GM12892 (cell line): ENCODE data around the gene TMCC2.

Experiments used
- POLR2A ChIP-seq: IDR thresholded peaks from 2 replicates; pipeline ENCODE4 v1.6.1; 2011; ENCODE audit warnings: low read depth, low read length, control low read depth
- POLR2AphosphoS5 ChIP-seq: IDR thresholded peaks from 2 replicates; pipeline ENCODE4 v1.6.1; 2011; ENCODE audit warnings: low read depth, low read length, control low read depth
- TAF1 ChIP-seq: IDR thresholded peaks from 2 replicates; pipeline ENCODE4 v1.6.1; 2011; ENCODE audit warnings: low read depth, mild to moderate bottlenecking, control low read depth, low read length, borderline replicate concordance

- TF ChIP-seq POLR2A (no peak), TAF1 (no peak), POLR2AphosphoS5 (no peak)
Measured at GRCh38 chr1:205284420-205285144, 56.8 kb downstream of the TMCC2 start.
